Measurements from ENCODE around the gene EFNA5.
"Not testable (repeated sequence)": the region's sequence is repeated elsewhere in the genome, so short reads cannot be mapped to it uniquely, and the experiment has no call there.

Gene EFNA5

GRCh38 chr5:107376546-107377276 lies 294.0 kb downstream of the EFNA5 start:
- DNase-seq (ENCODE audit: low read depth in 2 of 3, low spot score in 1 of 3) = no peak

- no peak for DNase-seq (ENCODE audit: low read depth in 2 of 3, low spot score in 1 of 3)
Observed at GRCh38 chr5:107373549-107374263, 297.0 kb downstream of the EFNA5 start.

DNA sequence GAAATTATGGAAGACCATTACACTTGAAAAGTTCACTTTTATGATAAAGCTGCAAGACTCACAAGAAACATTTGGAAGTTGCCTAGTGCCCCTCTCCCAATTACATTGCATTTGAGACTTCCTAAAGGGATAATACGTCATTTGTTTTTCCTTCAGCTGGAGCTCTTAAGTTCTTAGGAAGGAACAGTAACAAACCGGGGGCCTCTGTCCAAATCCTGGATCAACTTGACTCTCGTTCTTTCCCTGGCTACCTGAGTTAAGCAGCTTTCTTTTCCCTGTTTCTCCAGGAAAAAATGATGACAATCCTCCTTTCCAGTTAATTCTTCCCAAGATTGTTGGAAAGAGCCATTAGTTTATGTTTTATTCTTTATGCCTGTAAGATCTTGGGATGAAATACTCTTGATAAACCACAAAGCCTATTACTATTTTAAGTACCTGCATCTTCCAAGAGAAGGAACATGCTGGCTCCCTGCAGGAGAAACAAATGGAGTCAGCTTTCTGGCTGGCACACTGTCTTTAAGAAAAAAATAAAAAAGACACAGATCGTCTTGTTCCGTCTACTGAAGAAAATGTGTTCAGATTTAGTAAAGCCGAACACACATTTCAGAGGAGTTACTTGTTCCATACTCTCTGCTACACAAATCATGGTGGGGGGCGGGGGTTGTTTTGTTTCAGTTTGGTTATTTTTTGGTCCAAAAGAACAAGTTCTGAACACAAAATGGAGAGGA lies 297.9 kb downstream of the EFNA5 start:
- DNase-seq (ENCODE audit: low read depth in 2 of 3, low spot score in 1 of 3) = no peak

DNA sequence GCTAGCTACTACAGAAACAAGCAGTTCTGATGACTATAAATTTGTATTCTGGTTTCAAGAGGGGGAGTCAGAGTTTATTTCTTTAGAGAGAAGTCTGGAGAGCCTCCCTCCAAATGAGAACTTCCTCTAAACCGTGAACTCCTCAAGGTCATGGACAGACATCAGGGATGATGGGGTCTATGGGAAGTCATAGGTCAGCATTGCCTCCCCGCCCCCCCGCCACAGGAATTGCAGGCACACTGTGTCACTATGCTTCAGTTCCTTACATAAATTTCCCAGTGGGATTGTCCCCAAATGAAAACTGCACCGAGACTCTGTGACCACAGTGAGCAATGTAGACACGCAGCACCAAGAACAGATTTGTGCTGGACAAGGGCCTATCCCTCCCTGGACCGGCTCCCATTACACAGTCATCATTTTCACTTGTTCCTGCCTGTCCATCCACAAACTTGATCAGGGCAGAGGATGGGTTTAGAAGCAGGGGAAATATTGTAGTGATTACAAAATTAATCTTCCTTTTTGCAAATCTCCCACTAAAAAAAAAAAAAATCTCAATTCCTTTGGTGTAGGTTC lies 300.3 kb downstream of the EFNA5 start:
- DNase-seq (ENCODE audit: low read depth in 2 of 3, low spot score in 1 of 3) = no peak

GRCh38 chr5:107369622-107370021 lies 301.1 kb downstream of the EFNA5 start:
- no peak for DNase-seq (ENCODE audit: low read depth in 2 of 3, low spot score in 1 of 3)

DNA sequence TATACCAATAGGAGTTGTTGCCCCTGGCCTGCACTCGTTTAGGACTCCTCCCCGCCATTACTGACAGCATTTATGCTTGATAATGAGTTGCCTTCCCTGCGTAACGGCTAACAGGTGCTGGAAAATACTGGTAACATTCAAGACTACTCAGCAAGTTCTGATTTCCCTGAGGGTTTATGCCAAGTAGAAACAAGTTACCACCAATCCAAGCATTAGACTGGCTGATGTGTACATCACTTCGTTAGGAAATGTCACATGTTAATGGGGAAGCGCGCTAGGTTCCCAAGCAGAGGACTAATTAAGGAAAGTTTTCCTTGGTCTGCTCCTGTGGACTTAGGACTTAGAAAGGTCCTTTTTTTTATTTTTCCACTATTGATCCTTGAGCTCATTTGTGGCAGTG lies 302.1 kb downstream of the EFNA5 start:
- no peak for DNase-seq (ENCODE audit: low read depth in 2 of 3, low spot score in 1 of 3)

- no peak for DNase-seq (ENCODE audit: low read depth in 2 of 3, low spot score in 1 of 3)
Observed at GRCh38 chr5:107367939-107368338, 302.8 kb downstream of the EFNA5 start.

- DNase-seq (ENCODE audit: low read depth in 2 of 3, low spot score in 1 of 3) = no peak
Observed at GRCh38 chr5:107367480-107367879, 303.3 kb downstream of the EFNA5 start.

- no peak for DNase-seq (ENCODE audit: low read depth in 2 of 3, low spot score in 1 of 3)
Observed at GRCh38 chr5:107365320-107366109, 305.2 kb downstream of the EFNA5 start.

DNA sequence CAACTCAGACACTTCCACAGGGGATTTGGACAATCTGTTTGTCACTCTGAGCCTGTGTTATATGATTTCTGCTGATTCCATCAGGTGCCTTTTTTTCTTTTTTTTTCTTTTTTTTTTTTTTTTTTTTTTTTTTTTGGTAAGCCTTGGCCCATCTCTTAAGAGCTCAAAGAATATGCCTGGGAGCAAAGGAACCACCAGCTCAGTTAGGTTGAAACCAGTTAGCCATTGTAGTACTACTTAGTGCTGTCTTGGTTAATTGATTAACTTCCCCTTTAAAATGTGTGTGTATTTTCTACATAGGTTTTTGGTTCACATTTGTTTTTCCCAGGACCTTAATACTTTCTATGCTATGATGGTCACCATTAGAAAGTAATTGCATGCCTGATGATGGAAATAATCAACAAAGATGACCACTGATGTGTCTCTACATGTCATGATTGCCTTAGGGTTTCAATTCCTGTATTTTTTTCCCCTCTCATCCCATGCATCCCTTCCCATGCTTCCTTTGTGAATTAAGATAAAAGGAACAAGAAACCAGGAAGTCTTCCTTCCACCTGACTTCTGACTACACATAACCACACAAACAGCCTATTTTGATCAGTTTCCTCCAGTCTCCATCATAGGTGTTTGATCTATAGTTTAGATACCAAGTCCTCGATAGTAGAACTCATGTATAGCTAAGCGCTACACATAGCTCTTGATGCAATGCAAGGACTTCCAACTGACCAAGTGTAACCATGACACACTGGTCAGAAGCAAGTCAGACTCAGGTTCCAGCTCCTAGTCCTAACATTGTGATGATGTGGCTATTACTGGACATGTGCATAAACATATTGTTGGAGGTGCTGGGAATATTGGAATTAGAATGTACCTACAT lies 306.1 kb downstream of the EFNA5 start:
- no peak for DNase-seq (ENCODE audit: low read depth in 2 of 3, low spot score in 1 of 3)

GRCh38 chr5:107363768-107364167 lies 307.0 kb downstream of the EFNA5 start:
- DNase-seq (ENCODE audit: low read depth in 2 of 3, low spot score in 1 of 3) = no peak

- no peak for DNase-seq (ENCODE audit: low read depth in 2 of 3, low spot score in 1 of 3)
Observed at GRCh38 chr5:107361945-107362344, 308.8 kb downstream of the EFNA5 start.

DNA sequence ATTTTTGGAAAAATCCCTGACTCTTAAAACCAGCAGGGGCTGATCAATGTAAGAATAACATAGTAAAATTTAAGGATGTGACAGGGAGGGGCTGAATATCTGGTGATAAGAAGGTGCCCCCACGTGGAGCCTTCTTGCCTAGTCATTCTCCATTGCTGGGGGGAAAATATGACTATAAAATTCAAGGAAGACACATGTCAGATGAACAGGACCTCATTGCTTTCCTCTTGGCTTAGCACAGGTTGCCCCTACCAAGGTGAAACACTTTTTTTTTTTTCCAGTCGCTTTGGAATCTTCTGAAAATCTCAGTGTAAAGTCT lies 310.9 kb downstream of the EFNA5 start:
- no peak for DNase-seq (ENCODE audit: low read depth in 2 of 3, low spot score in 1 of 3)

DNA sequence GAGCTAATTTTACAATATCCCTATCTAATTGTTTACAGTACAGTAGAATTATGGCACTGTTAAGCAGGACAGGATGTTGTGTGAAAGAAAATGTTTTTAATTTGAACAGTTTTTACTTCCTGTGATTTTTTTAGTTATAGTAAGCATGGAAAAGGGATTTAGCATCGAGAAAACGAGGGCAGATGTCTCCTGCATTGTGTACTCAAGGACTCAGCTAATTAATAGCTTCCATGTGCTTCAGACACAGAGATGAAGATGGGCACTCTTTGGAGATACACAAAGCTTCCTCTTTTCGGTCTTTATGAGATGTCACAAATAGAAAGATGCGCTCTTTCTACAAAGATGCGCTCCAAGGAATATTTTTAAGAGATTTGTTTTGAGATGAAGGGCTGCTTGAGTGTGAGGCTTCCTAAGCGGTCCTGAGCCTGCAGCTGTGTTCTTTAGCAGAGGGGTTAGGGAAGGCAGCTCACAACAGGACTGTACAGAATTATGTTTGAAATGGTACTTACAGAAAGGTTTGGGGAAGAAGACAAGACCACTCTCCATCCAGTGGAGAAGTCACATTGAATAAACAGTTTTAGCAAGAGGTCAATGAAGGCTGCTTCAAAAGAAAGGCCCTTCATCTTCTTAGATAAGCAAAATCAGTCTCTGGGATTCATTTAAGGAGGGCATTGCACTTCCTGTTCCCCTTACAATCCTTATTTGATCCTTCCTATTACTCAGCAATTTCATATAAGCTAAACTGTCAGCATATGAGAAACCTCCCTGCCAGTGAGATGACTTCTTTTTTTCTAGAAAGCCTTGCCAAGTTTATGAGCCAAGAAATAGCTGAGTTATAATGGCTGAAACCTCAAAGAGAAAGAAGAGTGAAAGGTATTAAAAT lies 311.5 kb downstream of the EFNA5 start:
- no peak for DNase-seq (ENCODE audit: low read depth in 2 of 3, low spot score in 1 of 3)

DNA sequence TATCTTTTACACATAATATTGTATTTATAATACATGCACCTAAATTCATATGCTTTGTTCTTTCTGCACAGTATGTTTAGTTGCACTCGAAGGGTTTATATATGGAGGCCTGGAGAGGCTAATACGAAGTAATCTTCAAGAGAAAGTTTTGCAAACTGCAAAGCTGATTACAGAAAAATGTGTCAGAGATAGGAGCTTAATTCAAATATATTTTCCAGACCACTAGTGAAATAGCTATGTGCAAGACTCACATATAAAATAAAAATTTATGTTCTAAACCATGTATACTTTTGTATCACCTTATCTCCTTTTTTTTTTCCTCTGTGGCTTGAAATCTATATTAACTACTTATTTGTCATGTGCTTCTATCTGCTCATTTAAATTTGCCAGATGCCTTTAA lies 313.8 kb downstream of the EFNA5 start:
- no peak for DNase-seq (ENCODE audit: low read depth in 2 of 3, low spot score in 1 of 3)

DNA sequence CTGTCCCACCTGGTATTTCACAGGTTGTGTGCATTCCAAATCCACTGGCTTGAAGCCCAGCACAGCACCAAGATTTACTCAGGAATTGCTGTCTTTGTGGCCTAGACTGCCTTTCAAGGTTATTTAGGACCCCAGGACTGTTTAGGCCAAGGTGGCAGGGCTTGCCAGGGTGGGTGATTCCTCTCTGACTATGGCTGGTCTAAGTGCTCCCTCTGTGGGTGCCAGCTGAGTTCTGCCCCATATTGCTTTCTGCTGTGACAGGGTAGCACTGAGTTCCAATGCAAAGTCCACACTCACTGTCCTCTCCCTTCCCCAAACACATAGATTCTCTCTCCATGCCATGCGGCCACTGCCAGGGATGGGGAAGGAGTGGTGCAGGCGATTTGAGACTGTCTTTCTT lies 318.2 kb downstream of the EFNA5 start:
- no peak for DNase-seq (ENCODE audit: low read depth in 2 of 3, low spot score in 1 of 3)

GRCh38 chr5:107346580-107346979 lies 324.2 kb downstream of the EFNA5 start:
- DNase-seq (ENCODE audit: low read depth in 2 of 3, low spot score in 1 of 3) = not testable (repeated sequence)

DNA sequence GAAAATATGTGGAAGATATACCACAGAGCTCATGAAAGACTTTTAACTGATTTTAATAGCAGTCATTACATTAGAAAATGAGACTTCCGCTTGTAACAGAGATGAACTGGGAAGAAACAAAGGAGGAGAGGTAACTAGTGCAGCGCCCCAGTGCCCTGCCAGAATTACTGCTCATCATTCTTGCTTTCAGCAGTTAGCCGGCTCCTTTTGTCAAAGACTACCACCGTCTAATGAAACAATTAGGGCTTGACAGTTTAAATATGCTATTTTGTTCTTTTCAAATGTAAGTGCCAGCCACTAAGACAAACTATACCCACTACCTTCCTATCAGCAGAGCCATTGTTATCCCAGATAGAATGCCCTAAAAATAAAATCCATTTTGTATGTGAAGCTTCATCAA lies 328.4 kb downstream of the EFNA5 start:
- DNase-seq (ENCODE audit: low read depth in 2 of 3, low spot score in 1 of 3) = no peak

DNA sequence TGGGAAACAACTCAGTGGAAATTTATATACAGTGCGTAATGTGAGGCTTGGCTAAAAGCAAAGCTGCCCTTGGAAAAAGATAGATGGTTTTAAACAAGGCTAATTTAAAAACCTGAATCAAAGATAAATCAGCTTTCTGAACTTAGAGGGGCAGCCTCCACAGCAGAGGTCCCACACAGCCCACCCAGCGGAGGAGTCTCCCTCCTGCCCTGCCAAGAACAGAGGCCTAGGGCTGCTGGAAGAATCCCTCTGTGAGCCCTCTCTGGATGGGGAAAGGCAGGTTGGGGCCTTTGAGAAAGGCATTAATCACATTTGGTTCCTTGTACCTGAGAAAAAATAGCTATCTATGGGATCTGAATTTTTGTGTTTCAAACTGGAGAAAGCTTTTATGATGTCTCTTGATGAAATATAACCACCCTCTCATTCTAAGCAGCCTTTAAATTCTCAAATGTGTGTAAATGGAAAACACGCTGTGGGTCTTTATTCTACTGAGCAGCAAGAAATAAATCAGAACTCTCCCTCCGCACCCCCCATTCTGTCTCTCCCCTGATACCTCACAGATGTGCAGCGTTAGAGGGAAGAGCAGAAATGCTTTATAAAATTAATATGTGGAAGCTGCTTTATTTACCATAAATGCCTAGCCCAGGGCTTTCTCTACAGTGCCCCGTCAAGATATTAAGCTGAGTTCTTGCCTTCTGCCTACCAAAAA lies 329.2 kb downstream of the EFNA5 start:
- no peak for DNase-seq (ENCODE audit: low read depth in 2 of 3, low spot score in 1 of 3)
